SK-N-MC (cell line): ENCODE results near the gene HEPH.
"Not testable (repeated sequence)": the region's sequence is repeated elsewhere in the genome, so short reads cannot be mapped to it uniquely, and the experiment has no call there.

Experiments used
- EZH2 ChIP-seq: fragments of 200-600 bp; sonication (generic); IDR thresholded peaks from one replicate; pipeline ENCODE4 v1.6.1; 2017; ENCODE audit warnings: antibody characterized with exemption
- POLR2AphosphoS5 ChIP-seq: IDR thresholded peaks from 2 replicates; pipeline ENCODE4 v1.6.1; 2012; ENCODE audit warnings: mild to moderate bottlenecking, low read depth, low read length, borderline replicate concordance

DNA sequence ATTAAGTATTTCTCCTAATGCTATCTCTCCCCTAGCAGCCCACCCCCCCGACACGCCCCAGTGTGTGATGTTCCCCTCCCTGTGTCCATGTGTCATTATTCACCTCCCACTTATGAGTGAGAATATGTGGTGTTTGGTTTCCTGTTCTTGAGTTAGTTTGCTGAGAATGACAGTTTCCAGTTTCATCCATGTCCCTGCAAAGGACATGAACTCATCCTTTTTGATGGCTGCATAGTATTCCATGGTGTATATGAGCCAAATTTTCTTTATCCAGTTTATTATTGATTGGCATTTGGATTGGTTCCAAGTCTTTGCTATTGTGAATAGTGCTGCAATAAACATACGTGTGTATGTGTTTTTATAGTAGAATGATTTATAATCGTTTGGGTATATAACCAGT, 28.8 kb upstream of the HEPH start:
- not testable (repeated sequence) for TF ChIP-seq POLR2AphosphoS5, EZH2
